ENCODE data around the gene BTRC. TPM values are rescaled to one million over a fixed set of nuclear protein-coding genes. Genes with fewer than 3 reads are reported as not detected.

The BTRC gene
- polyA plus RNA-seq, 2 donors = 5.7 to 6.3 TPM

DNA sequence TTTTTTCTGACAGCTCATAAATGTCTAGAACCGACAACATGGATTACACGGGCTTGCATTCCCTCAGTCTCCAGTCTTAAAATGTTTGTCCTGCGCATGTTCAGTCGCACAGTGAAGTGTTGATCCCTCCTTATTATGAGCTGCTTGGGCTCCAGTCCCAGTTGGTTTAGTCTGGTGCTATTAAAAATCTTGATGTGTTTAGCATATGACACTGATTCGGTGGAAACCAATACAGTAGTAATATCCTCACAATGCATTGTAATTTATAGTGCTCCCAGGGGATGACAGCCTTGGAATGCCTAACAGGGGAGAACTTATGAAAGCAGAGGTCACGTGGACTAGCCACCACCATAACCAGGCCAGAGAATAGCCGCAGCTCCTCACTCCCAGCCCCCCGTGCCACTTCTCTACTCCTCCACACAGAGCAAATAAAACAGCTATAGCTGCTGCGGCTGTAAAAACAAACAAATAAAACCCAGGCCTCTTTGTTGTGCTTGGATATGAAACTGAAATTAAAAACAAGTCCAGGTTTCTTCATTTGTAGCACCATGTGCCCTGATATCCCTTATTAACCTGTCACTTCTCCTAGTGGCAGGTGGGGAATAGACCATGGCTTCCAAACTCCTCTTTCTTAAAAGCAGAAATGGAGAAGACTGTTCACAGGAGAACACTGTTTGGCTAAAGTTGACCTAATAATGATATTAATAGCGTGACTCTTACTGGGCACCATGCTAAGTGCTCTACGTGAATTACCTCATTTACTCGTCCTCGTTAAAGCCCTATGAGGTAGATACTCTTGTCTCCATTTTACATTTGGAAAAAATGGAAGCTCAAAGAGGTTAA, 241.8 kb downstream of the BTRC start:
- WGBS, 2 donors = 84 to 88% methylated on average over 13 of the region's 13 CpGs
- no peaks in the 10 kb centered on the region for H3K9me3 ChIP-seq (ENCODE audit: control insufficient read depth in 2 of 2, insufficient read depth in 1 of 2, low read depth in 1 of 2, low read length in 1 of 2)

DNA sequence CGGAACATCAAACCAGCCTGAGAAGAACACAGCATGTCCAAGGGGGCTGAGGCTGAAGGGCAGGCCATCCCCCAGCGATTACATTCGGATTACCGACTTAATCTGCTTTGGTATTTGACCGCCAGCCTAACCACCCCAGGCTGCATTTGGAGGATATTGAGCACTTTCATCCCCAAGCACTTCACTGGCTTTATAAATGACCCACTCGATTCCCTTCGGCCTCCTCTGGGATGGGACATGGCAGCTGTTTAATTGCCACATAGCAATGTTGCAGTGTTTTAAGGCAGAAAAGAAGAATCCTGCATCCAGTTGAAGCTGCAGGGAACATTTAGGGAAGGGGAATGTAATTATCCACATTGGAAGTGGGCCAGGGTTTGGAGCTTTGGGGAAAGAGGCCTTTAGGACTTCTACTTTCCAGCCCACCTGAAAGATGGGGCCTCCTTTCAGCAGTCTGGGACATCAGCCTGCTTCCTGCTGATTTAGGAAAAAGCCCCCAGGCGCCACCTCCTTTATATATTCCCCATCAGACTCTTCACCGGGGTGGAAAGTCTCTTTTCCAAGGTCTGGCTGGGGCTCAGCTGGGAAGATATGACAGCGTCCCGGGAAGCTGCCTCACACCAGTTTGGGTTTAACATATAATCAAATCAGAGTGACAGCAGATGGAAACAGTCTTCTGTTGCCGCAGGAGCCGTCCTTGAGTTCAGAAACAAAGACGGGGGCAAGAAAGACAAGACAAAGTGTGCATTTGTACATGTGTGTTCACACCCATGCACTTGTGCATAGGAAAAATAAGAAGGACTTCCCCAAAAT, 243.3 kb downstream of the BTRC start:
- no peak overlapping the region for H3K4me3 ChIP-seq (ENCODE audit: low read depth in 1 of 2, low read length in 2 of 2)
- WGBS, 2 donors = 79 to 80% methylated on average over 14 of the region's 14 CpGs
- H3K27ac ChIP-seq (ENCODE audit: low read depth in 2 of 2, low read length in 1 of 2) = no peak overlapping the region
- no peaks in the 10 kb centered on the region for H3K4me1 ChIP-seq (ENCODE audit: control insufficient read depth in 2 of 2, insufficient read depth in 2 of 2, low read length in 1 of 2)
- H3K9me3 ChIP-seq (ENCODE audit: control insufficient read depth in 2 of 2, insufficient read depth in 1 of 2, low read depth in 1 of 2, low read length in 1 of 2) = no peaks in the 10 kb centered on the region
- H3K36me3 ChIP-seq (ENCODE audit: control insufficient read depth in 2 of 2, insufficient read depth in 2 of 2, low read length in 1 of 2) = peaks cover 2 to 5% of the 10 kb centered on the region in 2 donors
- H3K27me3 ChIP-seq (ENCODE audit: control insufficient read depth in 1 of 2, insufficient read depth in 2 of 2, low read length in 2 of 2) = no peaks in the 10 kb centered on the region

More for the DNA sequence above, 241.8 kb downstream of the BTRC start:
- H3K27me3 ChIP-seq (ENCODE audit: control insufficient read depth in 1 of 2, insufficient read depth in 2 of 2, low read length in 2 of 2) = no peaks in the 10 kb centered on the region
- H3K27ac ChIP-seq (ENCODE audit: low read depth in 2 of 2, low read length in 1 of 2) = no peak overlapping the region
- H3K36me3 ChIP-seq (ENCODE audit: control insufficient read depth in 2 of 2, insufficient read depth in 2 of 2, low read length in 1 of 2) = peaks cover 2 to 4% of the 10 kb centered on the region in 2 donors
- H3K4me3 ChIP-seq (ENCODE audit: low read depth in 1 of 2, low read length in 2 of 2) = no peak overlapping the region
- H3K4me1 ChIP-seq (ENCODE audit: control insufficient read depth in 2 of 2, insufficient read depth in 2 of 2, low read length in 1 of 2) = no peaks in the 10 kb centered on the region

DNA sequence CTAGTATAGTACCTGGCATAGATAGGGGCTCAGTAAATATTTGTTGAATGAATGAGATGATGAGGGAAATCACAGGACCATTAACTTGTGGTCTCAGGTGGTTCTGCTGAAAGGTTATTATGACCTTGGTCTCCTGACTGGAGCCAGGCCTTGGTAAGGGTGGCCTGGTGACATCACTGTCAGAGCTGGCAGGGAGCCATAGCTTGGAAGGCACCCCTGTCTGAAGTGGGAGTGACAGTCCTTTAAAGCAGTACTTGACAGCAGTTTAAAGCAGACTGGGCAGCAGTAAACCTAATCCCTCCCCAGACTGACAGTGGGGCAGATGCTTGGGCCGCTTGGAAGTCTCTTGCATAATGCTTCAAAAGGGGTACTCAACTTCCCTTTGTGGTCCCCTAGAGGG, 247.6 kb downstream of the BTRC start:
- H3K27me3 ChIP-seq (ENCODE audit: control insufficient read depth in 1 of 2, insufficient read depth in 2 of 2, low read length in 2 of 2) = no peaks in the 10 kb centered on the region
- H3K36me3 ChIP-seq (ENCODE audit: control insufficient read depth in 2 of 2, insufficient read depth in 2 of 2, low read length in 1 of 2) = peaks cover 4 to 5% of the 10 kb centered on the region in 2 donors
- no peak overlapping the region for H3K27ac ChIP-seq (ENCODE audit: low read depth in 2 of 2, low read length in 1 of 2)

GRCh38 chr10:101602761-101603398, 248.9 kb downstream of the BTRC start:
- no peak overlapping the region for H3K27ac ChIP-seq (ENCODE audit: low read depth in 2 of 2, low read length in 1 of 2)
- WGBS, 2 donors = 53 to 54% methylated on average over 6 of the region's 6 CpGs
- H3K4me3 ChIP-seq (ENCODE audit: low read depth in 1 of 2, low read length in 2 of 2) = no peak overlapping the region
- no peaks in the 10 kb centered on the region for H3K9me3 ChIP-seq (ENCODE audit: control insufficient read depth in 2 of 2, insufficient read depth in 1 of 2, low read depth in 1 of 2, low read length in 1 of 2)
- no peaks in the 10 kb centered on the region for H3K4me1 ChIP-seq (ENCODE audit: control insufficient read depth in 2 of 2, insufficient read depth in 2 of 2, low read length in 1 of 2)
- H3K27me3 ChIP-seq (ENCODE audit: control insufficient read depth in 1 of 2, insufficient read depth in 2 of 2, low read length in 2 of 2) = no peaks in the 10 kb centered on the region
- H3K36me3 ChIP-seq (ENCODE audit: control insufficient read depth in 2 of 2, insufficient read depth in 2 of 2, low read length in 1 of 2) = peaks cover 5 to 8% of the 10 kb centered on the region in 2 donors

More for the DNA sequence above, 247.6 kb downstream of the BTRC start:
- Histone ChIP-seq H3K4me1 (ENCODE audit: control insufficient read depth in 2 of 2, insufficient read depth in 2 of 2, low read length in 1 of 2) (no peaks in the 10 kb centered on the region), H3K4me3 (ENCODE audit: low read depth in 1 of 2, low read length in 2 of 2) (no peak overlapping the region), H3K9me3 (ENCODE audit: control insufficient read depth in 2 of 2, insufficient read depth in 1 of 2, low read depth in 1 of 2, low read length in 1 of 2) (no peaks in the 10 kb centered on the region)
- 83 to 93% methylated on average over 1 of the region's 1 CpG for WGBS, 2 donors

Other genes starting within 250 kb of the BTRC start
- gene TLX1, start 222.9 kb upstream of the BTRC start, polyA plus RNA-seq = not detected
- gene LBX1, start 124.7 kb upstream of the BTRC start, polyA plus RNA-seq = not detected
- gene POLL, start 234.1 kb downstream of the BTRC start, polyA plus RNA-seq = 10 to 100 TPM; 13.5 to 24.0 TPM
- gene DPCD, start 234.2 kb downstream of the BTRC start, polyA plus RNA-seq = 10 to 100 TPM; 17.3 to 28.3 TPM